Right lobe of liver (tissue), 4 donors: ENCODE data around the gene SLC7A4.

ENCODE experiments used
- CTCF ChIP-seq, 4 donors: fragments of 200-600 bp in 3 of 4; fragments of 450-650 bp in 1 of 4; IDR thresholded peaks; one replicate each; pipeline versions ENCODE4 v1.5.1 to v1.8.0; 2016 to 2022; ENCODE audit warnings: antibody characterized with exemption in 4 of 4, mild to moderate bottlenecking in 2 of 4
- POLR2A ChIP-seq: fragments of 450-650 bp; IDR thresholded peaks from one replicate; pipeline ENCODE4 v1.6.1; 2017; ENCODE audit warnings: antibody characterized with exemption, mild to moderate bottlenecking
- donor health status: DM: no; HTN: no; CAD: no.
- donor health status: DM: no; HTN: no; CAD: no.
- donor health status: DM: no; HTN: yes; CAD: no.

- TF ChIP-seq CTCF (IDR thresholded peaks at IDR 0.05) (no peak), POLR2A (no peak)
Observed at GRCh38 chr22:21069375-21069774, 37.0 kb upstream of the SLC7A4 start.
